Activated T-cell treated with anti-CD3 and anti-CD28 coated beads, Interleukin-2, amount 50 U/mL, for 1 hour (primary cell): ENCODE results near the gene CNKSR2.
A peak's percentile ranks its signal among the peaks of the same experiment; 100 is the strongest.

Source experiments
- DNase-seq: peaks from one replicate; pipeline ENCODE4 v3.0.0-alpha.2; 2020

The CNKSR2 gene

GRCh38 chrX:21374163-21374993 is at the start of gene CNKSR2:
TSS of gene CNKSR2 (plus strand) at chrX:21374418. CDS start at chrX:21374898, 480 bp downstream.
- DNase-seq = peak; percentile 76

DNA sequence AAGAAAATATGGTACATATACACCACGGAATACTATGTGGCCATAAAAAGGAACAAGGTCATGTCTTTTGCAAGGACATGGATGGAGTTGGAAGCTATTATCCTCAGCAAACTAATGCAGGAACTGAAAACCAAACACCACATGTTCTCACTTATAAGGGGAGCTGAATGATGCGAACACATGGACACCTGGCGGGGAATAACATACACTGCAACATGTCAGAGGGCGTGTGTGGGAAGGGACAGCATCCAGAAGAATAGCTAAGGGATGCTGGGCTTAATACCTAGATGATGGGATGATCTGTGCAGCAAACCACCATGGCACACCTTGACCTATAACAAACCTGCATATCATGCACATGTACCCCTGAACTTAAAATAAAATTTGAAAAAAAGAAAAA is 19.5 kb upstream of the CNKSR2 start:
- DNase-seq = no peak

DNA sequence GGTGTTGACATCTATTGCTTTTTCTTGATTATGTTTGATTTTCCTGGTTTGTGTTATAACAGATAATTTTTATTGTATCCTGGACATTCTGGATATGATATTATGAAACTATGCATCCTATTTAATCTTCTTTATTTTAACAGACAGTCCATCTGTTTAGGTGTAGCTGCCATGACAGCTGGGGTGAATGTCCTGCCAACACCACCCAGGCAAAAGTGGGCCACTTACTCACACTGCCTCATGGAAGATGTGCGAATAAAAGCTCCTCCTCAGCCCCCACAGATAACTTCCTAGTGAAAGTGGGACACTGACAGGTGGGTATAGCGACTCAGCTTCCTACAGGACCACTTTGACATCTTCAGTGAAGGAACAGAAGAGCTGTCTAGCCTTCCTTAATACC is 18.4 kb upstream of the CNKSR2 start:
- no peak for DNase-seq

DNA sequence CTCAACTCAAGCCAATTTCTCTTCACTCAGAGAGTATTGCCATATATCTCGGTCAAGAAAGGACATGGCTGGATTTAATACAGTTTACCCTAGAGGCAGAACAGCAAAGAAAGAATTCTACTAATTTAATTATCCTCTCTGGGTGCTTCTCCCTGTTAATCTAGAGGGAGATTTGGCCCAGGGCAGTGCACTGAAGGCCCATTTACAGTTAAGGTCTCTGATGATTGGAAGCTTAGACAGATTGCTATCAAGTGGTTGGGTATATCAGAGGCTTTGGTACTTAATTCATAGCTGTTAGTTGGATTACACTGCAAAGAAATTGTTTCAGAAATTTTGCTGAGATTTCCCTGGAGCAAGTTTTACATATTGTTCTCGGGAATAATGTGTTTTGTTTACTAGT is 4.6 kb upstream of the CNKSR2 start:
- no peak for DNase-seq

GRCh38 chrX:21373001-21373400 is 1.2 kb upstream of the CNKSR2 start:
- no peak for DNase-seq

GRCh38 chrX:21373637-21374162 is 518 bp upstream of the CNKSR2 start:
- DNase-seq = no peak

- no peak for DNase-seq
Measured at GRCh38 chrX:21374994-21375707, 933 bp downstream of the CNKSR2 start.

GRCh38 chrX:21375708-21376009 is 1.4 kb downstream of the CNKSR2 start:
- DNase-seq = no peak

DNA sequence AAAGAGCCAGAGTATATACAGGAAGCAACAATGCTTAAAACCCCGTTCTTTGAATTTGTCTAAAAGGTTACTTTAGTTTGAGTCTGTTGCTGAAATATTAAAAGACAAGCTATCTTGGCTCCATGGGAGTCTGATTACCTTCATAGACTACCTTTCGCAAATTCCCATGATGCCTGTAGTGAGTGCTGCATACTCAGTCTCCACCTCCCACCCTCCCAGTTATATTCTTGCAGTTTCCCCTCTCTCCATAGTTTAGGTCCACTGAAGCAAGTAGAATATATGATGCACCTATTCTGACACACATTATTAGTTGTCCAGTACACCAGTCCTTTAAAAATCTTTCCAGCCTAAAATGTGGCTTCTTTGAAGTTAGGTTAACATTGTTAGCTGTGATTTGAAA is 2.4 kb downstream of the CNKSR2 start:
- DNase-seq = no peak

DNA sequence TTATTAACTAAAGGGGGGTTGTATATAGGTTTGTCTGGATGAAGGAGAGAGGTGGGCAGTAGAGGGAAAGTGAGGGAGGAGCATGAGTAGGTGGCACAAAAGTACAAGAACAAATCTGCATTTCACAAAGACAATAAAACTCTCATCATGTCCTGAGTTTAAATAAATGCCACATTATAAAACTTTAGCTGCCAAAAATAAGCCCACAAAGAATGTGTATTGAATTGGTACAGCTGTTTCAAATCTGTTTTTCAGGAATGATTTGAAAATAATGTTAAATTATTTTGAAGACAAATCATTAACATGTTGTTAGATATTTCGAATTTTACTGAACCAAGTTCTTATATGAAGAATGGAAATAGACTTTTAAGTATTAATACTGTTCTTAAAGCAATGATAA is 5.8 kb downstream of the CNKSR2 start:
- no peak for DNase-seq

- DNase-seq = no peak
Measured at GRCh38 chrX:21382715-21383114, 8.5 kb downstream of the CNKSR2 start.

DNA sequence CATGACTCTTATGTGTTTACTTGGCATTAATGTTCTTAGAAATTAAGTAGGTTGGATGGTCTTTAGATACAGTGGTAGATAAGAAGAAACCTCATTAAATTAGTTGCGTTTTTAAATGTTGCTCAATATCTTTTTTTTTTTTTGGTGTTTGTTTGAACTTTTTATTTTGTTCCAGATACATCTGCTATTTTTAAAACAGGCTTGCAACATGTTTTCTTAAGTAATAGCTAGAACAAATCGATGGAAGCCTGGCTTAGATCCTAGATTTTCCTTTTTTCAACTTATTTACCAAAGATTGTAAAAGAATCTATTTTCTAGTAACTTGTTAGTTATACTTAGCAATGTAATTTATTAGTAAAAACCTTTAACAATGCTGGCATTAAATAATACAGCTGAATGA is 9.3 kb downstream of the CNKSR2 start:
- DNase-seq = no peak

DNA sequence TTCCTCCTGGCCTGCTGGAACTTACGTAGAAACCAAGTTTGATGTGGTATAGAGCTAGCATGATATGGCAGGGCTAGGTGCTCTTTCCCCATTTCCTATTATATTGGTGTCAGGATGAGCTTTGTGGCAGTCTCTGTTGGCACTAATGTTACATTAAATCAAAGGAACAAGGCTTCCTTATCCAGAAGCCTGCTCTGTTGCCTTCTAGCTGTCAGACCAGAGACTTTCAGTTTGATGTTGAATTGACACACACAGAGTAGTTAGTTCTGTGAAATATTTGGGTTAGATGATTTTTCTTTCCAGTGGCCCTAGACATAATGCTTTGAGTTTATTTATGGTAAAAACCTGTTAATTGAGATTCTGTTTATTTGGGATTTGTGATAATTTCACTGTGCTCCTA is 10.0 kb downstream of the CNKSR2 start:
- DNase-seq = no peak

GRCh38 chrX:21394792-21395191 is 20.6 kb downstream of the CNKSR2 start:
- DNase-seq = no peak

DNA sequence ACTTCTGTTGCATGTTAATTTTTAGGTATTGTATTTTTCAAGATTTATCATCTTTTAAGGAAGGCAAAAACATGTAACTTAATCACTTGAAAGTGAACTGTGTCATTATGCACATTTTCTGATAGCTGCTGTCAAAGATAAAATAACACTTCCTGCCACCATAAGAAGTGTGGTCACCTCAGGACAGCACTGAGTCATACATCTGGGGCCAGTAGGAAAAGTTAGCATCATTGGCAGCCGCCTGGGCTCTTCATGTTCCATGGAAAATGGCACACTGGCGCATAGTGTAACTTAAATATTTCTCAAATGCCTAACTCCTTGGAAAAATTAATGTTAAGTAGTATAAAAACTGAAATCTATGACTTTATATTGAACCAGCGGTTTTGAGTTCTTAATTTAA is 24.2 kb downstream of the CNKSR2 start:
- no peak for DNase-seq

DNA sequence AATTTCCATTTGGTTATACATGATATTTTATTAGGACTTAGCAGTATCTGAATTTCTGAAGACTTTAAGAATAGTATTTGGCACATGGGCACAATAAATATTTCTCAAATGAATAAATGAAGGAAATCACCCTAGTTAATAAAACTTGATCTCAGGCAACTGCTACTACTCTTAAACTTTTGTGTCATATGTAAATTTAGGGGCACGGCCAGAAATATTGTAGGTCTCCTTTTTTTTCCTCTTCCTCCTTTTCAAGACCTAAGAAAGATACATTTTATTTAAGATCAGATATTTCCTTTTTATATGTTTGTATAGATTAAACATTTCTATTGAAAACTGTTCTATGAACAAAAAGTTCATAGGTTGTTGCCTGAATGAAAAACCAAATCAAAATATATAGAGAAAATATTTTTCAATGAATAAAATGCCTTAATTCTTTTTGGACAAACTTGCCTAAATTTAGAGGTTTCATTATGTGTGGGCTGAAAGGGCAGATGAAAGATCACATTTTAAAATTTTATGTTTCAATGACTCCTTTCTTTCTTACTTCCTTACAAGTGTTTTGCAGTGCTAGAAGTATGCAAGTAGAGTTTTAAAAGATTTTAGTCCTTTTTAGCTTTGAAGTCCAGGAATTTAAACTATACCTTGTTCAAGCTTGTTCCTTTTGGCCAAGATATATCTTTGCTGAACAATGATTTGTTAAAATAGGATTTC is 26.3 kb downstream of the CNKSR2 start:
- no peak for DNase-seq

- no peak for DNase-seq
Measured at GRCh38 chrX:21408307-21408706, 34.1 kb downstream of the CNKSR2 start.

DNA sequence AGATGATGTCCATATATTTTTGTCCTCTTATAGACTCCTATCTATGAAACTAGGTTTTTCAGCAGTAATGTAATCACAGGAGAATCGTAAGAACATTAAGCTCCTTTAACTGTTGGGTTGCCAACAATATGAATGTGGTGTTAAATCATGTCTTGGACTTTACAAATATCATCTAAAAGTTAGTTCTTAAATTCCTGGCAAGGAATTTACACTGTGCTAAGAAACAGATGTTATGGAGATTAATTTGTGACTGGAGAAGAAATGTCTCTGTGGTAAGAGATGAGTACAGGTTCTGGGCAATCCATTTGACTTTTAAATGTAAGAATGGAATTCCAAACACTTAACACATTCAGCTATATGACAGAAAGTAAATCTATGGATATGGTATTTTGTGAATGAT is 34.6 kb downstream of the CNKSR2 start:
- no peak for DNase-seq

- no peak for DNase-seq
Measured at GRCh38 chrX:21412029-21412428, 37.8 kb downstream of the CNKSR2 start.

DNA sequence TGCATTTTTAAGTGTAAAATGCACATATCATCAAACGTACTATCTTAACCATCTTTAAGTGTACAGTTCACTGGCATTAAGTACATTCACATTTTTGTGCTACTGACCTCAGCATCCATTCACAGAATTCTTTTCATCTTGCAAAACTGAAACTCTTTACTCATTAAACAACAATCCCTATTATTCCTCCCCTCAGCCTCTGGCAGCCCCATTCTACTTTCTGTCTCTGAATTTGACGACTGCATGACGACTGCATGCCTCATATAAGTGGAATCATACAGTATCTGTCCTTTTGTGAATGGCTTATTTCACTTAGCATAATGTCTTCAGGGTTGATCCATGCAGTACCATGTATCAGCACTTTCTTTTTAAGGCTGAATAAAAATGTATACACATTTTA is 38.7 kb downstream of the CNKSR2 start:
- no peak for DNase-seq

- no peak for DNase-seq
Measured at GRCh38 chrX:21427086-21427485, 52.9 kb downstream of the CNKSR2 start.

DNA sequence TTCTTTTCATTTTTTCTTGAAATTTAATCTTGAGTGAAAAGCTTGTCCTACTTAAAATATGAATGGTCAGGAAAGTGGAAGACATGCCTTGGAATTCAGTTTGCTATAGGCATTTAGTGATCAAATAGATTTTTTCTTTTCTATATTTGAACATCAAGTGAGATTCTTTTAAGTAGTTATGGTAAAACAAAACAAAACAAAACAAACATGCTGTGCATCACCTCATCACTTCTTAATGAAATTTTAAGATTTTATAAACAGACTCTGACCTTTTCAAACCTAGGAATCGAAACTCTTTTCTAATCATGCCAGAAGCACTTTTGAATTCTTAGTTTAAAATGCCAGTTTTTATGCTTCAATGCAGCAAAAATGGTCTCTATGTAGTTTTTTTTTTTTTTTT is 62.8 kb downstream of the CNKSR2 start:
- no peak for DNase-seq

DNA sequence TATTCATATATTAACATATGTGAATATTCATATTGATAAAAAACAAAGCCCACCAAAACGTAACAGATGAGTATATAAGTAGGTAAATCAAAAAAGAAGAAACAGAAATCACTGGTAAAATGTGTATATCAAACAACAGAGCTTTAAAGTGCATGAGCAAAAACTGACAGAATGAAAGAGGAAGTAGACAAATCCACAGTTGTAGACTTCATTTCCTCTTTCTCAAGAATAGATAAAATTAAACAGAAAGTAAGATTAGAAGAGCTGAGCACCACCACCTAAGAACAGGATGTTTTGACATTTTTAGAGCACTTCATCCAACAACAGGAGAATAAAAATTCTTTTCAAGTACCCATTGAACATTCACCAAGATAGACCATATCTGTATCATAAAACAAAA is 64.6 kb downstream of the CNKSR2 start:
- DNase-seq = no peak

- no peak for DNase-seq
Measured at GRCh38 chrX:21440911-21441310, 66.7 kb downstream of the CNKSR2 start.
